H4 (cell line): ENCODE measurements around the gene NPAS3. TPM values are rescaled to one million over a fixed set of nuclear protein-coding genes. Genes with fewer than 3 reads are reported as not detected.
A peak's percentile ranks its signal among the peaks of the same experiment; 100 is the strongest.

ENCODE experiments used
- DNase-seq: peaks from one replicate; pipeline ENCODE4 v3.0.0-alpha.2; 2015; ENCODE audit warnings: low spot score
- total RNA-seq: library from RNA; depleted of rRNA; stranded (reverse); fragments of >200 nt; shearing (Covaris generic); gene quantifications from 2 replicates; pipeline ENCODE4 v1.2.3, GENCODE V29; 2014

NPAS3 gene
- total RNA-seq, 1 experiment from 2014 or later = 2.6 TPM

GRCh38 chr14:33184587-33184986, 245.9 kb downstream of the NPAS3 start:
- DNase-seq = no peak

GRCh38 chr14:33186656-33187055, 248.0 kb downstream of the NPAS3 start:
- DNase-seq = no peak

- no peak for DNase-seq
These were observed 250.2 kb downstream of the NPAS3 start for GRCh38 chr14:33188880-33189279.

GRCh38 chr14:33191855-33192254, 253.2 kb downstream of the NPAS3 start:
- no peak for DNase-seq

- DNase-seq = no peak
These were observed 255.9 kb downstream of the NPAS3 start for GRCh38 chr14:33194551-33194950.

GRCh38 chr14:33198684-33199083, 260.0 kb downstream of the NPAS3 start:
- no peak for DNase-seq

- no peak for DNase-seq
These were observed 262.4 kb downstream of the NPAS3 start for GRCh38 chr14:33201116-33201515.

GRCh38 chr14:33206981-33207380, 268.3 kb downstream of the NPAS3 start:
- no peak for DNase-seq

- no peak for DNase-seq
These were observed 268.9 kb downstream of the NPAS3 start for GRCh38 chr14:33207467-33208017.

GRCh38 chr14:33210311-33210710, 271.6 kb downstream of the NPAS3 start:
- DNase-seq = no peak

- no peak for DNase-seq
These were observed 279.3 kb downstream of the NPAS3 start for GRCh38 chr14:33218026-33218425.

GRCh38 chr14:33219957-33220356, 281.3 kb downstream of the NPAS3 start:
- no peak for DNase-seq

- DNase-seq = peak; percentile 50
These were observed 290.7 kb downstream of the NPAS3 start for GRCh38 chr14:33229269-33229929.

GRCh38 chr14:33230021-33230420, 291.3 kb downstream of the NPAS3 start:
- no peak for DNase-seq

- DNase-seq = no peak
These were observed 293.4 kb downstream of the NPAS3 start for GRCh38 chr14:33232031-33232430.

GRCh38 chr14:33237115-33237740, 298.5 kb downstream of the NPAS3 start:
- no peak for DNase-seq

- DNase-seq = no peak
These were observed 300.8 kb downstream of the NPAS3 start for GRCh38 chr14:33239465-33239864.

GRCh38 chr14:33240466-33240865, 301.8 kb downstream of the NPAS3 start:
- no peak for DNase-seq

- no peak for DNase-seq
These were observed 302.7 kb downstream of the NPAS3 start for GRCh38 chr14:33241331-33241730.

- DNase-seq = no peak
These were observed 310.6 kb downstream of the NPAS3 start for GRCh38 chr14:33249233-33249820.

GRCh38 chr14:33250963-33251362, 312.3 kb downstream of the NPAS3 start:
- no peak for DNase-seq

GRCh38 chr14:33254342-33254741, 315.7 kb downstream of the NPAS3 start:
- DNase-seq = no peak

GRCh38 chr14:33254861-33255395, 316.2 kb downstream of the NPAS3 start:
- DNase-seq = no peak
